ENCODE results near the gene CTBP1.
"Not testable (repeated sequence)": the region's sequence is repeated elsewhere in the genome, so short reads cannot be mapped to it uniquely, and the experiment has no call there.

GRCh38 chr4:1292703-1293011 is 43.7 kb upstream of the CTBP1 start:
- not testable (repeated sequence) for TF ChIP-seq GABPA (IDR thresholded peaks at IDR 0.05; ENCODE audit: low read depth); POLR2AphosphoS5 (IDR thresholded peaks at IDR 0.05; ENCODE audit: low read depth); CTCF (IDR thresholded peaks at IDR 0.05; ENCODE audit: insufficient read depth, low read length); REST (IDR thresholded peaks at IDR 0.05; ENCODE audit: insufficient replicate concordance, low read depth)
